ENCODE measurements around the gene TXNRD1.

TXNRD1 gene

GRCh38 chr12:104306943-104307654 is 91.5 kb downstream of the TXNRD1 start:
- no peak for TF ChIP-seq CTCF (IDR thresholded peaks at IDR 0.05)

GRCh38 chr12:104307655-104308000 is 92.0 kb downstream of the TXNRD1 start:
- no peak for TF ChIP-seq CTCF (IDR thresholded peaks at IDR 0.05)

GRCh38 chr12:104309446-104309993 is 93.9 kb downstream of the TXNRD1 start:
- no peak for TF ChIP-seq CTCF (IDR thresholded peaks at IDR 0.05)

GRCh38 chr12:104310751-104311633 is 95.4 kb downstream of the TXNRD1 start:
- no peak for TF ChIP-seq CTCF (IDR thresholded peaks at IDR 0.05)

- no peak for TF ChIP-seq CTCF (IDR thresholded peaks at IDR 0.05)
Observed at GRCh38 chr12:104312202-104312601, 96.6 kb downstream of the TXNRD1 start.

- TF ChIP-seq CTCF (IDR thresholded peaks at IDR 0.05) = no peak
Observed at GRCh38 chr12:104312654-104313053, 97.1 kb downstream of the TXNRD1 start.

GRCh38 chr12:104313568-104314241 is 98.1 kb downstream of the TXNRD1 start:
- no peak for TF ChIP-seq CTCF (IDR thresholded peaks at IDR 0.05)
